ENCODE data around the gene HIBCH. TPM values are rescaled to one million over a fixed set of nuclear protein-coding genes. Genes with fewer than 3 reads are reported as not detected.

HIBCH gene
- total RNA-seq, 1 experiment from 2014 or later: 24.7 TPM

GRCh38 chr2:190205657-190206056 is 114.0 kb downstream of the HIBCH start:
- no peaks in the 10 kb centered on the region for H4K20me1 ChIP-seq (ENCODE audit: insufficient read depth)
- no peaks in the 10 kb centered on the region for H3K79me2 ChIP-seq (ENCODE audit: insufficient read depth, low read length)
- CTCF ChIA-PET: no interaction called here
- H3K9me2 ChIP-seq (ENCODE audit: insufficient read depth): no peaks in the 10 kb centered on the region
- RAD21 ChIA-PET (ENCODE audit: low non-redundant PET in 1 of 2, low total read pairs in 2 of 2, uncharacterized antibody in 2 of 2, unreplicated experiment in 2 of 2): no interaction called here
- H3K4me1 ChIP-seq (ENCODE audit: control insufficient read depth in 1 of 2, insufficient read depth in 2 of 2, low read length in 2 of 2): no peaks in the 10 kb centered on the region
- H3K4me2 ChIP-seq (ENCODE audit: low read length): no peak overlapping the region
- H3K27ac ChIP-seq (ENCODE audit: low read depth, low read length): no peak overlapping the region
- no peak overlapping the region for H3K4me3 ChIP-seq (replicated peaks in 1 of 2; ENCODE audit: low read depth in 1 of 2, low read length in 2 of 2)
- H3K9me3 ChIP-seq (ENCODE audit: control insufficient read depth in 1 of 2, insufficient read depth in 1 of 2, low read depth in 1 of 2, low read length in 2 of 2): no peaks in the 10 kb centered on the region
- no peak for ATAC-seq
- H2AFZ ChIP-seq (ENCODE audit: low read depth, low read length, poor library complexity, severe bottlenecking): no peak overlapping the region
- no TSS peak for BruUV-seq (replicated peaks)
- no peak for DNase-seq (ENCODE audit: low read depth, low spot score)
- no peak overlapping the region for H3K9ac ChIP-seq (ENCODE audit: low read length)
- POLR2A ChIA-PET: no interaction called here
- TF ChIP-seq EGR1 (IDR thresholded peaks at IDR 0.05; ENCODE audit: low read depth): no peak
- no peak for TF ChIP-seq SIN3A (IDR thresholded peaks at IDR 0.05; ENCODE audit: low read depth)
- TF ChIP-seq CTCF (IDR thresholded peaks at IDR 0.05 in 2 of 3, conservative IDR thresholded peaks at IDR 0.05 in 1 of 3; ENCODE audit: borderline replicate concordance in 1 of 3, insufficient read depth in 1 of 3, low read depth in 2 of 3, low read length in 2 of 3): no peak
- TF ChIP-seq ZFX (IDR thresholded peaks at IDR 0.05): no peak
- no peak for TF ChIP-seq SP1 (IDR thresholded peaks at IDR 0.05; ENCODE audit: low read depth)
- no peak for TF ChIP-seq JUND (IDR thresholded peaks at IDR 0.05)
- no peak for TF ChIP-seq ELF1 (IDR thresholded peaks at IDR 0.05; ENCODE audit: borderline replicate concordance, low read depth)
- H3K27me3 ChIP-seq (ENCODE audit: insufficient read depth, low read length): no peaks in the 10 kb centered on the region
- intact Hi-C loops (cut with micrococcal nuclease): no loop called here
- no peaks in the 10 kb centered on the region; a peak in 1 of 4 replicates for H3K36me3 ChIP-seq (ENCODE audit: control insufficient read depth in 1 of 2, insufficient read depth in 2 of 2, low read length in 2 of 2)

DNA sequence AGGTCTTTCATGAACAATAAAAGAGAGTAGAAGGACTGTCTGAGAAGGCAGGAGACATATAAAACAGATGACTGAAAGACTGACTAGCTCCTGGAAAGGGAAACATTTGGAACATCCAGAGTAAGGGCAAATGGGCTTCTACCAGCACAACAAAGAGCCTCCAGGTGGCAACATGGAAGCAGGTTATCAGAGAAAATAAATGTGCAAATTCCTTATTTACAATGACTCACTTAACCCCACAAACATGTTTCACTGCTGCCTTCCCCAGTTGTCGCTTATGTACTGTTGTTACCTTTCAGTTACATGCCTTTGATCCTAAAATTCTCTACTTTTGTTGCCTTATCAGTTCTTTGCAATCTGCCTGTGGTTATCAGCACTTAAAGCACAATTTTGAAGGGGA is 117.0 kb downstream of the HIBCH start:
- Histone ChIP-seq H3K27ac (ENCODE audit: low read depth, low read length) (no peak overlapping the region), H3K4me1 (ENCODE audit: control insufficient read depth in 1 of 2, insufficient read depth in 2 of 2, low read length in 2 of 2) (no peaks in the 10 kb centered on the region), H3K4me2 (ENCODE audit: low read length) (no peak overlapping the region), H3K4me3 (replicated peaks in 1 of 2; ENCODE audit: low read depth in 1 of 2, low read length in 2 of 2) (no peak overlapping the region), H3K27me3 (ENCODE audit: insufficient read depth, low read length) (no peaks in the 10 kb centered on the region), H3K9ac (ENCODE audit: low read length) (no peak overlapping the region), H3K9me3 (ENCODE audit: control insufficient read depth in 1 of 2, insufficient read depth in 1 of 2, low read depth in 1 of 2, low read length in 2 of 2) (no peaks in the 10 kb centered on the region), H3K36me3 (ENCODE audit: control insufficient read depth in 1 of 2, insufficient read depth in 2 of 2, low read length in 2 of 2) (no peaks in the 10 kb centered on the region; a peak in 1 of 4 replicates), H3K79me2 (ENCODE audit: insufficient read depth, low read length) (no peaks in the 10 kb centered on the region), H4K20me1 (ENCODE audit: insufficient read depth) (no peaks in the 10 kb centered on the region), H3K9me2 (ENCODE audit: insufficient read depth) (no peaks in the 10 kb centered on the region), H2AFZ (ENCODE audit: low read depth, low read length, poor library complexity, severe bottlenecking) (no peak overlapping the region)
- ChIA-PET RAD21 (ENCODE audit: low non-redundant PET in 1 of 2, low total read pairs in 2 of 2, uncharacterized antibody in 2 of 2, unreplicated experiment in 2 of 2) (no interaction called here), CTCF (no interaction called here), POLR2A (no interaction called here)
- DNase-seq (ENCODE audit: low read depth, low spot score): no peak
- TF ChIP-seq RAD21 (IDR thresholded peaks at IDR 0.05; ENCODE audit: low read depth) (peak; percentile 16; the same call in 1 of the 2 replicates), ZBTB33 (IDR thresholded peaks at IDR 0.05; ENCODE audit: extremely low read depth, insufficient replicate concordance, low read length) (no peak)
- intact Hi-C loops (cut with micrococcal nuclease): no loop called here
- ATAC-seq: no peak
- BruUV-seq (replicated peaks): no TSS peak

All from HCT116 (cell line).